ENCODE measurements around the gene UGT3A2.
A peak's percentile ranks its signal among the peaks of the same experiment; 100 is the strongest.

Gene UGT3A2, protein sequence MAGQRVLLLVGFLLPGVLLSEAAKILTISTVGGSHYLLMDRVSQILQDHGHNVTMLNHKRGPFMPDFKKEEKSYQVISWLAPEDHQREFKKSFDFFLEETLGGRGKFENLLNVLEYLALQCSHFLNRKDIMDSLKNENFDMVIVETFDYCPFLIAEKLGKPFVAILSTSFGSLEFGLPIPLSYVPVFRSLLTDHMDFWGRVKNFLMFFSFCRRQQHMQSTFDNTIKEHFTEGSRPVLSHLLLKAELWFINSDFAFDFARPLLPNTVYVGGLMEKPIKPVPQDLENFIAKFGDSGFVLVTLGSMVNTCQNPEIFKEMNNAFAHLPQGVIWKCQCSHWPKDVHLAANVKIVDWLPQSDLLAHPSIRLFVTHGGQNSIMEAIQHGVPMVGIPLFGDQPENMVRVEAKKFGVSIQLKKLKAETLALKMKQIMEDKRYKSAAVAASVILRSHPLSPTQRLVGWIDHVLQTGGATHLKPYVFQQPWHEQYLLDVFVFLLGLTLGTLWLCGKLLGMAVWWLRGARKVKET

DNA sequence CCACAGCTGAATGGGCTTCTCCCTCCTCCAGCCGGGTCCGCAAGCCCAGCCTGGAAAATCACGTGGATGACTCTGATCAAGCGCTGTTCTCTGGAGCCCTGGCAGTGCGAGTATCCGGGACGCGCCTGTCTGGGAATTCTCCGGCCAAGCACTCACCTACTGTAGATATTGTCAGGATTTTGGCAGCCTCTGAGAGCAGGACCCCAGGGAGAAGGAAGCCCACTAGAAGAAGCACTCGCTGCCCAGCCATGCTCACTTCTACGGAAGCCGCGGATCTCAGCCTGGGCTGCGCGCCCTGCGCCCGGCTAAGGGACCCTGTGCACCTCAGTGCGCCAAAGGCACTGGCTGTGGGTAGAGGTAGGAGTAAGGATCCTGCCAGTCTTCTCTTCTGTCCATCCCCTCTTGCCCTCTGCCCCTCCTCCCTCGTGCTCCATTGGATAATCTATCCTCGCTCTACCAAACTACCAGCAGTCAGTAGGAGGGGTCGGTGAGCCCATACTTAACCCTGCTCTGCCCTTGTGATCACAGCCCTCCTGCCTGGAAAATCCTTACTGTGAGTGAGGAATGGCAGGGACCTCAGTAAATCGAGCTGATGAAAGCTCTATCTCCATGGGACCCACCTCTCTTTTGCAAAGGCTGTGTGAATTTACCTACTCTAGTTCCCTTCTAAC lies at the start of gene UGT3A2:
Gene UGT3A2 (minus strand): TSS at position 343 of the 671 bp plus-strand sequence. CDS start 93 bp downstream, at position 250.
- DNase-seq = no peak

DNA sequence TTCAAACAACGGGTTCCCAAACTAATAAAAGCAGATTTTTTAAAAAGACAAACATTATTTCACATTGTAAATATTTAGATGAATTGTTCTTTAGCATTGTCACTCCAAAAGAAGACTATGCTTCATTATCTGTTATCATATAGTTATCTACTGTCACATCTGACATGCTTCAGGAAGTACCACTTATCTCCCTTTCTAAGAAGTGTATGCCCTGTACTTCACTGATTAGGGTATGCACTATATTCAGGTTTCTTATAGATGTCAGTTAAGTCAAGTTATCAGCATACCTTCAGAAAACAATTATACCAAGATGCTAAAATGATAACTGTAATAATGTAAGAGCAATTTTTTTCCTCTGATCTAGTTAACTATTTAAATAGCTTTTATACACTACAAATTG lies 44.6 kb upstream of the UGT3A2 start:
- no peak for DNase-seq

DNA sequence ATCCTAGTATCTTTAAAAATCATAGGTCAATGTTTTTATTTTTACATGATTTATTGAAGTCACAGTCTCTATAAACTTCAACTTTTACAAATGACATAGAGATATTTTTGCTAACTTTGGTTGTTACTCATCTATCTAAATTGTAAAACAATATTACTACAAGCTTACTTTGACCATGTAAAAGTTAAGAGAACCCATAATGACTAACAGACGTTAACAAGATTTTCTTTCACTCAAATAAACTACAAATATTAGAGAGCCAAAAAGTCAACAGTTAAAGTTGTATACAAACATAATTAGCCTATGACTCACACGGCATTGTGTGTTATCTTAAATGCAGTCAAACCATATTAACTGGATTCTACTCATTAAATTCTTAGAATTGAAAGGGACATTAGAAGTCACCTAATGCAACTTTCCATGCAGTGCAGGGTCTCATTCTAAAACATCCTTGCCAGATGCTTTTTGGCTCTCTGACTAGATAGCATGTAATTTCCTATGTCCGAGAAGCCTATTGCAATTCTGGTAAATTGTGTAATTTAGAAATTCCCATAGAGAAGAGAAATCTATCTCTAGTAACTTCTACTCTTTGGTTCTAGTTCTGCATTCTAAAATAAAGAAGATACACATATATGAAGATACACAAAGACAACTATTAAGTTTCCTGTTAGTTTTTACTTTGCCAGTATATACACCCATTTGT lies 42.2 kb upstream of the UGT3A2 start:
- DNase-seq = peak; percentile 71 to 78

DNA sequence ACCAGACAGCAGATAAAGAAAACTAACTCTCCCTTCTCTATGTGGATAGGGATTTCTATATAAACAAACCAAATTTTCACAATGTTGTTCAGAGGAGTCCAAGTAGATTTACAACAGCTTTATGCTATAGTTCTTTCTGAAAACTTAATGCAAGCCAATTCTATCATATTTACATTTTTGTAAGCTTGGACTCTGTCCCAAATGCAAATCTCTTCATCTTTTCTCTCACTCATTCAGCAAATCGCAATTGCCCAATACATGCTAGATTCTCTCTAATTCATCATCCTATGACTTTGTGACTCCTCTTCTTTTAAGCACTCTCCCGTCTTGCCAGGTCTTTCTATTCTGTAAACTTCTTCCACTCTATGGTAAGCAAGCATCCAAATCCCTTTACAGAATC lies 39.1 kb upstream of the UGT3A2 start:
- no peak for DNase-seq

DNA sequence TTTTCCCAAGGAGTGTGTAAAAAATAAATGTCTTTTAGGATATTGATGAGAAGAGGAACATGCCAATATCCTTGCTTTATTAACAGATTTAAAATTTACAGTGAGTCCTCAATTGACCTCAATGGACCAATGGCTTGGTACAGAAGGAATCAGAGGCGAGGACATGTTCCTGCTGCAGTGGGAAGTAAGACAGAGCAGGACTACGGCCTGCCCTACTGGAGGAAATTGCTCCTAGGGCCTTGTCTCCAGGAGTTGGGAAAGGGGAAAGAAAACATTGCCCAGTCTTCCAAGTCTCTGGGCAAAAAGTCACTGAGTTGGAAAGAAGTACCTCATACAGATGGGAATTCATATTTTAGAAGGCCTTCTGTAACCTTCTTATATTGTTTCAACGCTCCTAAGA lies 33.1 kb upstream of the UGT3A2 start:
- DNase-seq = no peak

DNA sequence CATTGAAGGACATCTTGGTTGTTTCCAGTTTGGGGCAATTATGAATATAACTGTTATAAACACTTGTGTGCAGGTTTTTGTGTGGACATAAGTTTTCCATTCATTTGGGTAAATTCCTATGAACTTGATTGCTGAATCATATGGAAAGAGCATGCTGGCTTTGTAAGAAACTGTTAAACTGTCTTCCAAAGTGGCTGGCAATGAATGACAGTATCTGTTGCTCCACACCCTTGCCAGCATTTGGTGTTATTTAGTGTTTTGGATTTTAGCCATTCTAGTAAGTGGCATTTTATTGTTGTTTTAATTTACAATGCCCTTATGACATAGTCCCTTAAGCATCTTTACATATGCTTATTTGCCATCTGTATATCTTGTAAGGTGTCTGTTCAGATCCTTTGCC lies 29.8 kb upstream of the UGT3A2 start:
- no peak for DNase-seq

DNA sequence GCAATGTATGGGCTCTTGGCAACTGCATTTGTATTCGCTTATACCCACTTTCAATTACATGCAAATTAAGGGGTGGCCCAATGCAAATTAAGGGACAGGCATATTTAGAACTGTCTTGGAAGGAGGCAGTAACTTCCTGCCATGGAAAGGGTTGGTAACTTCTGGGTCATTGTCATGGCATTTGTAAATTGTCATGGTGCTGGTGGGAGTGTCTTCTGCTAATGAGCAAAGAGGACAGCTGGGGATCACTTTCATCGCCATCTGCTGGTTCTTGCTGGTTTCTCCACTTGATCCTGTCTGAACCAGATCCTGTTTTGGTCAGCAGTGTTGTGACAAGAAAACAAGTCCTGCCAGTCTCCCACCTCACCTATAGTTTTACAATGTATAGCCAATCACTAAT lies 23.3 kb upstream of the UGT3A2 start:
- DNase-seq = peak; percentile 27 to 38

DNA sequence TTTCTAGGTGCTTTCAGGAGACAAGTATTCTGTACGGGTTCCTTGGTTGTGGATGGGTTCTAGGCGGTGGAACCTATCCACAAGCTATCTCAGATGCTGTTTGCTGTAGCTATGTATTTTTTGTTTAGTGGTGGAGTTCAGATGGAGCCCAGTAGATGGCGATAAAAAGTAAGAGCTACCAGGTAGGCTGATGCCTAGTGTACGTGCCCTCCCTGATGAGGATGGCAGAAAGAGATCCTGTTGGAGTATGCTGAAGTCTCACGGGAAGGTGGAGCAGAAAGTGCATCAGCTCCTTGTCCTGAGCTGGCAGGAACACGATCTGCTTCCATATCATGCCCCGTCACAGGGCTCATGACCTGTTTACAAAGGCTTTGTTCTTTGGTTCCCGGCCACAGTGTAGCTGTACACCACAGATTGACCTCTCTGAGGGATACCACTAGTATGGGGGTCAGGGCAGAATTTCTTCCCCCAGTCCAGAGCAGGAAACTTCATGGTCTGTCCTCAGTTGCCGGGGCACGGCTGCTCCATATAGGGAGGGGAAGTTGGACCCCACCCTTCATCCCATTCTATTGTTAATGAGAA lies 12.6 kb upstream of the UGT3A2 start:
- DNase-seq = peak in 1 of 2 donors; percentile 51

DNA sequence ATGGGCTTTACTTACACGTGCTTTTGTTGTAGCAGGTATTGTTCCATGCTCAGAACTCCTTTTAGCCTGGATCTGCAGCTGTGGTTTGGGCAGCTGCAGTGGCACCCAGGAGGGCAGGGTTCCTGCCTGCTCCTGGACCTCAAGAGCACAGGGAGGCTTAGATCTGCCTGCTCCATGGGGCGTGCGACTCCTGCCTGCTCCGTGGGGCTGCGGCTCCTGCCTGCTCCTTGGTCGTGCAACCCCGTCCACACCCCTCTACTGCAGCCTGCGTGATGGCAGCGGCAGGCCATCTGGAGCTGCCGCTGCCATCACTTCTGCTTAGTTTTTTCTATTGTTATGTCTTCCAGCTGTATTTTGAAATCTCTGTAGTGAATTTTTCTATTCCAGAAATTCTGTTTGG lies 11.7 kb upstream of the UGT3A2 start:
- DNase-seq = no peak

DNA sequence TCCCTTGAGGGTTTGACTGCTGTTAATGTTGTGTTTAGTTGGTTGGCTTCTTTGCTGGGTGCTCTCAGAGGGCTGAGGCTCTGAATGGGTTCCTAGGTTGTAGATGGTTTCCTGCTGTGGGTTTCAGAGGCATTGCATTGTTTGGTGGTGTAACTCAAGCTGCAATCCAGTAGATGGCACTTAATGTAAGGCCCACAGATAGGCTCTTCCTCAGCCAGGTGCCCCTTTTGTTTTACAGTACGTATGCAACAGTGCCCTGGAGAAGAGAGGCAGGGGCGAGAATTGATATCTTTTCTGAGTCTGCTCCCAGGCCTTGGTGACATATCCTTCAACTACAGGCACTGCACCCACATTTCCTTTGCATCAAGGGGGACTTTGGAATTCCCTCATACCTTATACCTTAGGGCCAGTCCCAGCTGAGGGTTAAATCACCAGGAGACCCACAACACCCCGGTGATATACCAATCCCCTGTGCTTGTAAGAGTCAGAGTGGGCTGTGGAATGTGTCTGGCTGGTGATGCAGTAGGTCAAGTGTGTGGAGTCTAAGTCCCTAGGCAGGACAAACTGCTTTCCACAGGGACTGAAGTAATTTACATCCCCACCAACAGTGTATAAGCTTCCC lies 7.0 kb upstream of the UGT3A2 start:
- no peak for DNase-seq

DNA sequence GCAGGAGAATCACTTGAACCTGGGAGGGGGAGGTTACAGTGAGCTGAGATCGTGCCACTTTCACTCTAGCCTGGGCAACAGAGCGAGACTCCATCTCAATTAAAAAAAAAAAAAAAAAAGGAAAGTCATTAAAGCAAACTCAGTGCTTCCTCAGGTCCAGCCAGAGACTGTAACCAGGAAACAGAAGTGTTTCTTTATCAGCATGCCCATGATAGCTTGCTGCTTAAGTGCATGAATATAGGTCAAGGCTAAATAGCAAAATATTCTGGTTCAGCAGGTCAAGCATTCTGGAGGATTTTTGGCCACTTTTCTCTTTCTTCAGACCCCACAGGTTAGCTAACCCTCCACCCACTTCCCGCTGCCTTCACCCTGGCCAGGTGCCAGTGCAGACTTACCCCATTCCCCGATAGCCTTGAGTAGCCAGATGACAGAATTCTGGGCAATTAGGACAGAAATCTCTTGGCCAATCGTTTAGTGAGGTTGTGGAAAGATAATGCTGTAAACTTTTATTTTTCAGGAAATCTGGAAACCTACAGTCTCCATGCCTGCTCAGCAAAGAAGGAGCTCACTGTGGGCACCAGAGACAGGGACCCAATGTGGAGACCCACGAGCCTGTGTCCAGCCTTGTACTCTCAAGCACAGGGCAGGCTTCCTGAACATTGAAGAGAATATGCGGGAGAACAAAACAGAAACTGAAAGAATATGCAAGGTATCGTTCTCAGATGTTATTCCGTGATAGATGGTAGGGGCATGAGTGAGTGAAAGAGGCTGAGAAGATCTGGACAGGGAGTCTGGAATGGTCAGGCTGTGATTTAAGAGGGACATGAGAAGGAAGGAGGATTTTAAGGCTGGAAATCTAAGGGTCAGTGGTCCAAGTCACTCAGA lies 4.2 kb upstream of the UGT3A2 start:
- DNase-seq = no peak

DNA sequence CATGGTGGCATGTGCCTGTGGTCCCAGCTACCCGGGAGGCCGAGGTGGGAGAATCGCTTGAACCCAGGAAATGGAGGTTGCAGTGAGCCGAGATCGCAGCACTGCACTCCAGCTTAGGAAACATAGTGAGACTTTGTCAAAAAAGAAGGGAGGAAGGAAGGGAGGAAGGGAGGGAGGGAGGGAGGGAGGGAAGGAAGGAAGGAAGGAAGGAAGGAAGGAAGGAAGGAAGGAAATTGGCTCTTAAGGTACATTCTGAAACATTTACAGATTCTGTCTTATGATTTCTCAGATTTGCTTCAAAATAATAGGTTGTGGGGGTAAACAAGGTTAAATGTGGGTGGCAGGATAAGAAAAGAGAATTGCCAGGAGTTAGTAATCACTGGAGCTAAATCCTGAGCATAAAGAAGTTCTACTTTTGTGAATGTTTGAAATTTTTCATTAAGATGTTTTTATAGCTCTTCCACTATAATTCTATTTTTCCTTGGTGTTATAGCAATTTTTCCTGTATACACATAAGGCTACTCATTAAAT lies 2.1 kb upstream of the UGT3A2 start:
- DNase-seq = no peak

DNA sequence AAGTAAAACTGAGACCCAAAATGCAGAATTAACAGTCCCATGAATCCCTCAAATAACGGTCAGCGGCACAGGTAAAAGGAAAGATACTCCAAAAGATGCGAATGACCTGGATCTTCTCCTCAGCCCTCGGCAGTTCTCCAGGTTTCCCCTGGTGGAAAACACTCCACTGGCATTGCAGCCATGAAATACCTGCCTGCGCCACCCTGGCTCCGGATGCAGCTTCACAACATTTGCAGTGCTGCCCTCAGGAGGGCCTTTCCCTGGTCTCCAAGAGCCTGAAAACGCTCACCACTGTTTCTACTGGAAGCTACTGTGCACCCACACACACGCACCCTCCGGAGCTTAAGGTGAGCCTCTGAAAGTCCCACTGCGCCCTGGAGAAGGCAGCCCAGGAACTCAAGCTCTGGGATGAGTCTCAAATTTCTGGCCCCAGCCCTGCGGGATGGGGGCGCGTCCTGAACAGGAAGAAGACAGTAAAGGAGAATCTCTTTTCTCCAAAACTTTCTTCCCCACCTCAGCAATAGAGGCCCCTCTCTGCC lies 612 bp downstream of the UGT3A2 start:
- DNase-seq = no peak

DNA sequence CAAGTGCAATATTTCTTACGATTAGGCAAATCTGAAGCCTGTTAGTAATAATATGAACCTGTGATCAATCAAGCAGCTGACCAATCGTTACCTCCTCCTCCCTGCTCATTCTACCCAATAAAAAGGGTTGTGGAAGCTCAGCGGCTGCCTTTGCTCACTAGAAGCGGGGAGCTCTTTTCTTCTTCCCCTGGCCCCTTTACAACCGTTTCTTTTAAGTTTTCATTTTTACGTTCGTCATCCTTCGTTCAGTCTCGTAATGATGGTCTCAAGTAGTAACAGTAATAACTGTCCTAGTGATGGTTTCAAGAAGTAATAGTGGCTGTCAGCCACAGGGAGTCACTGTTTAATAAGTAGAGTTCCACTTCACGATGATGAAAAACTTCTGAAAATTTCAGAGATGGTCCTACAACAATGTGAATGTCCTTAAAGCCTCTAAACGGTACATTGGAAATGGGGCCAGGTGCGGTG lies 6.2 kb downstream of the UGT3A2 start:
- DNase-seq = no peak

DNA sequence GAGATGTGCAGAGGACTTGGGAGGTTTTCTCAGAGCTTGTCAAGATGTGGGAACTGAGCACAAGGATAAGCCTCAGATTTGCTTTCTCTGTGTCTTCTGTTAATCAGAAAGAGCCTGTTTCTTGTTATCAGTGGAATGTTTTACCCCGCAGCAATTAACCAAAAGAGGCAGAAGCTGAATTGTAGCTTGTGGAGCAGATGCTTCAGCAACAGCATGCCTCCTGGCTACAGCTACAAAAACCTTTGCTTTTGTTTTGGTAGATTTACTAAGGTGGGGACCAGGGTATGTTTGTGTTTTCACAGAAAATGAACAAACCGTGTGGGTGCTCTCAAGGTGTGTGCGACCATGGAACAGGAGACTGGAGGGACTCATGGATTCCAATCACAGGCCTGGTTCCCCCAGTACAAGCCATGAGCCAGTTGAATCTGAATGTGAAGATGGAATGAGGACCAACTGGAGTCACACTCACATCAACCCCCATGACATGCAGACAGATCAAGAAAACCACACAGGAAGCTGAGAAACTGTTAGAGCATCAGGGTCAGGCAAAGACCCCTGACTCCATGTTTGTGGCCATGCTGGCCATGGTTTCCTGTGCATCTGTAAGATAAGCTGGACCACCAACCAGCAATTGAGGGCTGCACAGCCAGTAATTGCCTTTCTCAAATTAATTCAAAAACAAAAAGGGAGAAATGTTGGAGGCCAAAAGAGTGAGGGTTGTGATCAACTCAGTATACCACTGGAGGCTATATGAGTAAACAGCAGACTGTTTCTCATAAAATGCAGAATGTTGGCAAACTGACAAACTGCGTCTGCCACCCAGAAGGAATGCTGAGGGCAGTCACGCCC lies 6.9 kb downstream of the UGT3A2 start:
- no peak for DNase-seq

DNA sequence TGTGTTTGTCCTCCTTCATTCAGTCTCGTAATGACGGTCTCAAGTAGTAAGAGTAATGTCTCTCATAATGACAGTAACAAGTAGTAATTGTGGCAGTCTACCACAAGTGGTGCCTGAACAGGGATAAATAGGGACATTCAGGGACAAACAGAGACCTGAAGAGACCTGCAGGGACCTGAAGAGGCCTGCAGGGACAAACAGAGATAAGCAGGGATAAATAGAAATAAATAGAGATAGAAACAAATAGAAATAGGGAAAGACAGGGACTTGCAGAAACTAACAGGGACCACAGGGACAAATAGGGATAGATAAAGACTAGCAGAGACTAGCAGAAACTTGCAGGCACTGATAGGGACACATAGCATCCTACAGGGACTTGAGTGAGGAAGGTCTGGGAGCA lies 7.9 kb downstream of the UGT3A2 start:
- DNase-seq = no peak

DNA sequence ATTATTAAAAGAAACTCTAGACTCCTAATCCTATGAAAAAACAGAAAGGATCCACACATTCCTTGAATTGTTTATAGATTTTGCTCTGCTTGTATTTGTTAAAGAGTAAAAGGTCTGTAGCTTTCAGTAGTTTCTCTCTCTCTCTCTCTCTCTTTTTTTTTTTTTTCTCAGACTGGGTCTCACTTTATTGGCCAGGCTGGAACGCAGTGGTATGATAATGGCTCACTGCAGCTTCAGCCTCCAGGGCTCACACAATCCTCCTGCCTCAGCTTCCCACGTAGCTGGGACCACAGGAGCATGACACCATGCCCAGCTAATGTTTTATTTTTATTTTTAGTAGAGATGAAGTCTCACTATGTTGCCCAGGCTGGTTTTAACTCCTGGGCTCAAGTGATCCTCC lies 9.3 kb downstream of the UGT3A2 start:
- no peak for DNase-seq

DNA sequence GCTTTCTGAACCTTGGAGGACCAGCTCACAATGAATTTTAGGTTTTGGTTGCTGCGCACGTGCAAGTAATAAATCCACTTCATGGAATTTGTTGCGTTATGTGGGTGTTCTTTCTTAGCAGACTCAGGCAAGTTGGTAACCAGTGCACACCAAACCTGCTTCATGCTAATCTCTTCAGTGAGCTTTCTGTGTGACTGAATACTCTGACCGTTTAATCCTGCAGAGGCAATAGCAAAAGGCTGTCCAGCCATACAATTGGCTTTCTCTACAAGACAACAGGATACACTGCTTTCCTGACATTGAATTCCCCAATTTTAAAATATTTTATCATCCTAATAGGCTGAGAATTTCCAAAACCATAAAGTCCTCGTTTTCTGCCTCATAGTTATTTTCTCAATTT lies 10.3 kb downstream of the UGT3A2 start:
- no peak for DNase-seq

DNA sequence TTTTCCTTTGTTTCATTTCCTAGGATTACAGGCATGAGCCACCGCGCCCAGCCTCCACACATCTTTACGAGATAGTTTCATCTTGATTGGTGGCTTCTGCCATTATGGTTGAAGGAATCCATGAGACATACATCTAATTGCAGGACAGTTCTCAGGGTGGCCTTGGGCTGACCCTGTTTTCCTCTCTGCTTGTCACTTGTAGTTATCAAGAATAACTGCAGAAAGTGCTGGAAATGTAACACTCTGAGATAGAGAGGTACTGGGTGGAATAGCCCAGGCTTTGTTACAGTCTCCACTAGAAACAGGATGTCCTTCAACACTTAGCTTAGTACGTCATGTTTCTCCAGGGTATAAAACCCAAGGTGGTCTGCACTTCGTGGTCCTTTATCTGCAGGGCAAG lies 10.7 kb downstream of the UGT3A2 start:
- no peak for DNase-seq

DNA sequence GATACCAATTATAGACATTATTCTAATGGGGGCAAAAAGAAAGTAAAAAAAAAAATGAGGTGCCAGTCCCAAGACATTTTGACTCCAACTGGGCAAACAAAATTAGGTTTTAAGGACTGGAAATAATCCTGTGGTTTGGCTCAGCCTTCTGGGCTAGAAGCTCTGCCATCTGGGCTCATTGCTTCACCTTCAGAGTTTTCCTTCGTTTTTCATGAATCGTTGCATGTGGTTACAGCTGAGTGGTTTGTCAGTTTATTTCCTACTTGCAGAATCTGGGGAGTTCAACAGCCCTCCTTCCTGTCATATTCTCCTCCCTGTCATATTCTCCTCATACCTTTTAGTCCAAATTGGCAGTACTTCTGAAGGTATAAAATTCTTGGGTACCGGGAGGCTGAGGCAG lies 12.0 kb downstream of the UGT3A2 start:
- no peak for DNase-seq
